ENCODE measurements around the gene PPP1R10. TPM values are rescaled to one million over a fixed set of nuclear protein-coding genes. Genes with fewer than 3 reads are reported as not detected.

The PPP1R10 gene
- total and polyA plus RNA-seq, 2 of the 13 experiments (the other 11 are each of a cell fraction or from before 2014, with no cell fraction given), result 26.3 to 38.4 TPM

DNA sequence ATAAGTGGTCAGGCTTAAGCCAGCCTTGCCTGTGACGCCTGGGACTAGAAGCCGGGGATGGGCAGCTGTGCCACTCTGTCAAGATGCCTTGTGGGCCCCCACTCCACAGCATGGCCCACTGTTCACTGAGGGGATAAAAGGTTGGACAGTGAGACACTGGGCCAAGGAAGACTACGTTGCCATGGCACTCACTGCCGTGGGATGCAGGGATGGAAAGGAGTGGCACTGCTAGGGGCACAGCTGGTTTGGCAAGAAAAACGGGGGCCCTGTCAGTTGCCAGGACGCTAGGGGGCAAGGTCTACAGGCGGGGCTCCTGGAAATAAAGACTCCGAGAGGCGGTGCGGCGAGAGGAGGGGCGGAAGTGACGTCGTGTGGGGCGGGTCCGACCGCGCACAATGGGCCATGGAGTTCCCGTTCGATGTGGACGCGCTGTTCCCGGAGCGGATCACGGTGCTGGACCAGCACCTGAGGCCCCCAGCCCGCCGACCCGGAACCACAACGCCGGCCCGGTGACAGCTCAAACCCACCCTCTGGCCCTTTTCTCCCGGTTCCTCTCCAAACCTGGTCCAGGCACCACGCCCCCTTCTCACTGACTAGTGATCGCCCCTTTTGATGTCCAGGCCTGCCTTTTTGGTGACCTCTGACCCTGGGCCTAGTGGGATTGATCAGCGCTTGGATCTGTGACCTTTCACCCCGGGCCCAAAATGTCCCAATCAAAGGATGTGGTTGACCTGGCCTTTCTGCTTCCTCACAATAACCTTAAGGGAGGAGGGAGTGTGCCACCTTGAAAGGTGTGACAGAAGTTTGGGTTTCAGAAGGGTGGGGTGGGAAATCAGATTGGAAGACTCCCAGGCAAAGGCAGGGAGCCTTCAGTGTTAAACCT lies 9.7 kb upstream of the PPP1R10 start, which contains the start of gene ATAT1 (continued):
- TF ChIP-seq, protein P1, sequence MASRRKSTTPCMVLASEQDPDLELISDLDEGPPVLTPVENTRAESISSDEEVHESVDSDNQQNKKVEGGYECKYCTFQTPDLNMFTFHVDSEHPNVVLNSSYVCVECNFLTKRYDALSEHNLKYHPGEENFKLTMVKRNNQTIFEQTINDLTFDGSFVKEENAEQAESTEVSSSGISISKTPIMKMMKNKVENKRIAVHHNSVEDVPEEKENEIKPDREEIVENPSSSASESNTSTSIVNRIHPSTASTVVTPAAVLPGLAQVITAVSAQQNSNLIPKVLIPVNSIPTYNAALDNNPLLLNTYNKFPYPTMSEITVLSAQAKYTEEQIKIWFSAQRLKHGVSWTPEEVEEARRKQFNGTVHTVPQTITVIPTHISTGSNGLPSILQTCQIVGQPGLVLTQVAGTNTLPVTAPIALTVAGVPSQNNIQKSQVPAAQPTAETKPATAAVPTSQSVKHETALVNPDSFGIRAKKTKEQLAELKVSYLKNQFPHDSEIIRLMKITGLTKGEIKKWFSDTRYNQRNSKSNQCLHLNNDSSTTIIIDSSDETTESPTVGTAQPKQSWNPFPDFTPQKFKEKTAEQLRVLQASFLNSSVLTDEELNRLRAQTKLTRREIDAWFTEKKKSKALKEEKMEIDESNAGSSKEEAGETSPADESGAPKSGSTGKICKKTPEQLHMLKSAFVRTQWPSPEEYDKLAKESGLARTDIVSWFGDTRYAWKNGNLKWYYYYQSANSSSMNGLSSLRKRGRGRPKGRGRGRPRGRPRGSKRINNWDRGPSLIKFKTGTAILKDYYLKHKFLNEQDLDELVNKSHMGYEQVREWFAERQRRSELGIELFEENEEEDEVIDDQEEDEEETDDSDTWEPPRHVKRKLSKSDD (CRISPR knock-in tag; IDR thresholded peaks at IDR 0.05; ENCODE audit: low read depth), result peak; percentile 83; the same call in 1 of the 2 replicates
- TF ChIP-seq, protein P2, sequence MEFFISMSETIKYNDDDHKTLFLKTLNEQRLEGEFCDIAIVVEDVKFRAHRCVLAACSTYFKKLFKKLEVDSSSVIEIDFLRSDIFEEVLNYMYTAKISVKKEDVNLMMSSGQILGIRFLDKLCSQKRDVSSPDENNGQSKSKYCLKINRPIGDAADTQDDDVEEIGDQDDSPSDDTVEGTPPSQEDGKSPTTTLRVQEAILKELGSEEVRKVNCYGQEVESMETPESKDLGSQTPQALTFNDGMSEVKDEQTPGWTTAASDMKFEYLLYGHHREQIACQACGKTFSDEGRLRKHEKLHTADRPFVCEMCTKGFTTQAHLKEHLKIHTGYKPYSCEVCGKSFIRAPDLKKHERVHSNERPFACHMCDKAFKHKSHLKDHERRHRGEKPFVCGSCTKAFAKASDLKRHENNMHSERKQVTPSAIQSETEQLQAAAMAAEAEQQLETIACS (CRISPR knock-in tag; IDR thresholded peaks at IDR 0.05), result 0 out of 2 replicates have a peak, but pooled peaks have one; percentile 14
- TF ChIP-seq ZNF101 (CRISPR knock-in tag; IDR thresholded peaks at IDR 0.05; ENCODE audit: borderline replicate concordance, low read depth) (0 out of 2 replicates have a peak, but pooled peaks have one; percentile 37), ARNTL (CRISPR knock-in tag; IDR thresholded peaks at IDR 0.05) (peak; percentile 84), ZNF354B (CRISPR knock-in tag; IDR thresholded peaks at IDR 0.05) (no peak), ZNF674 (CRISPR knock-in tag; IDR thresholded peaks at IDR 0.05; ENCODE audit: low read depth) (no peak), ZNF282 (IDR thresholded peaks at IDR 0.05; ENCODE audit: partially characterized antibody) (no peak), RELA (CRISPR knock-in tag; IDR thresholded peaks at IDR 0.05) (peak; percentile 58; the same call in 1 of the 2 replicates), ZNF17 (CRISPR knock-in tag; IDR thresholded peaks at IDR 0.05) (no peak)
- TF ChIP-seq, protein P3, sequence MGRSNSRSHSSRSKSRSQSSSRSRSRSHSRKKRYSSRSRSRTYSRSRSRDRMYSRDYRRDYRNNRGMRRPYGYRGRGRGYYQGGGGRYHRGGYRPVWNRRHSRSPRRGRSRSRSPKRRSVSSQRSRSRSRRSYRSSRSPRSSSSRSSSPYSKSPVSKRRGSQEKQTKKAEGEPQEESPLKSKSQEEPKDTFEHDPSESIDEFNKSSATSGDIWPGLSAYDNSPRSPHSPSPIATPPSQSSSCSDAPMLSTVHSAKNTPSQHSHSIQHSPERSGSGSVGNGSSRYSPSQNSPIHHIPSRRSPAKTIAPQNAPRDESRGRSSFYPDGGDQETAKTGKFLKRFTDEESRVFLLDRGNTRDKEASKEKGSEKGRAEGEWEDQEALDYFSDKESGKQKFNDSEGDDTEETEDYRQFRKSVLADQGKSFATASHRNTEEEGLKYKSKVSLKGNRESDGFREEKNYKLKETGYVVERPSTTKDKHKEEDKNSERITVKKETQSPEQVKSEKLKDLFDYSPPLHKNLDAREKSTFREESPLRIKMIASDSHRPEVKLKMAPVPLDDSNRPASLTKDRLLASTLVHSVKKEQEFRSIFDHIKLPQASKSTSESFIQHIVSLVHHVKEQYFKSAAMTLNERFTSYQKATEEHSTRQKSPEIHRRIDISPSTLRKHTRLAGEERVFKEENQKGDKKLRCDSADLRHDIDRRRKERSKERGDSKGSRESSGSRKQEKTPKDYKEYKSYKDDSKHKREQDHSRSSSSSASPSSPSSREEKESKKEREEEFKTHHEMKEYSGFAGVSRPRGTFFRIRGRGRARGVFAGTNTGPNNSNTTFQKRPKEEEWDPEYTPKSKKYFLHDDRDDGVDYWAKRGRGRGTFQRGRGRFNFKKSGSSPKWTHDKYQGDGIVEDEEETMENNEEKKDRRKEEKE (IDR thresholded peaks at IDR 0.05), result no peak
- TF ChIP-seq, protein P4, sequence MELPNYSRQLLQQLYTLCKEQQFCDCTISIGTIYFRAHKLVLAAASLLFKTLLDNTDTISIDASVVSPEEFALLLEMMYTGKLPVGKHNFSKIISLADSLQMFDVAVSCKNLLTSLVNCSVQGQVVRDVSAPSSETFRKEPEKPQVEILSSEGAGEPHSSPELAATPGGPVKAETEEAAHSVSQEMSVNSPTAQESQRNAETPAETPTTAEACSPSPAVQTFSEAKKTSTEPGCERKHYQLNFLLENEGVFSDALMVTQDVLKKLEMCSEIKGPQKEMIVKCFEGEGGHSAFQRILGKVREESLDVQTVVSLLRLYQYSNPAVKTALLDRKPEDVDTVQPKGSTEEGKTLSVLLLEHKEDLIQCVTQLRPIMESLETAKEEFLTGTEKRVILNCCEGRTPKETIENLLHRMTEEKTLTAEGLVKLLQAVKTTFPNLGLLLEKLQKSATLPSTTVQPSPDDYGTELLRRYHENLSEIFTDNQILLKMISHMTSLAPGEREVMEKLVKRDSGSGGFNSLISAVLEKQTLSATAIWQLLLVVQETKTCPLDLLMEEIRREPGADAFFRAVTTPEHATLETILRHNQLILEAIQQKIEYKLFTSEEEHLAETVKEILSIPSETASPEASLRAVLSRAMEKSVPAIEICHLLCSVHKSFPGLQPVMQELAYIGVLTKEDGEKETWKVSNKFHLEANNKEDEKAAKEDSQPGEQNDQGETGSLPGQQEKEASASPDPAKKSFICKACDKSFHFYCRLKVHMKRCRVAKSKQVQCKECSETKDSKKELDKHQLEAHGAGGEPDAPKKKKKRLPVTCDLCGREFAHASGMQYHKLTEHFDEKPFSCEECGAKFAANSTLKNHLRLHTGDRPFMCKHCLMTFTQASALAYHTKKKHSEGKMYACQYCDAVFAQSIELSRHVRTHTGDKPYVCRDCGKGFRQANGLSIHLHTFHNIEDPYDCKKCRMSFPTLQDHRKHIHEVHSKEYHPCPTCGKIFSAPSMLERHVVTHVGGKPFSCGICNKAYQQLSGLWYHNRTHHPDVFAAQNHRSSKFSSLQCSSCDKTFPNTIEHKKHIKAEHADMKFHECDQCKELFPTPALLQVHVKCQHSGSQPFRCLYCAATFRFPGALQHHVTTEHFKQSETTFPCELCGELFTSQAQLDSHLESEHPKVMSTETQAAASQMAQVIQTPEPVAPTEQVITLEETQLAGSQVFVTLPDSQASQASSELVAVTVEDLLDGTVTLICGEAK (IDR thresholded peaks at IDR 0.05), result no peak
- TF ChIP-seq, protein P4 (CRISPR knock-in tag; IDR thresholded peaks at IDR 0.05), result peak; percentile 76
